IPS-18a (cell line): ENCODE data around the gene SHISA5.
"Not testable (repeated sequence)": the region's sequence is repeated elsewhere in the genome, so short reads cannot be mapped to it uniquely, and the experiment has no call there.

Experiments used
- H3K27ac ChIP-seq: one replicate; pipeline ENCODE4 v1.5.1; 2013; ENCODE audit warnings: low read length
- H3K27me3 ChIP-seq: one replicate; pipeline ENCODE4 v1.6.1; 2013; ENCODE audit warnings: mild to moderate bottlenecking, low read length; ENCODE audit not compliant: control insufficient read depth, insufficient read depth
- H3K36me3 ChIP-seq: one replicate; pipeline ENCODE4 v1.6.1; 2013; ENCODE audit warnings: low read depth, low read length; ENCODE audit not compliant: control insufficient read depth
- H3K4me1 ChIP-seq: one replicate; pipeline ENCODE4 v1.6.1; 2013; ENCODE audit warnings: low read depth, low read length; ENCODE audit not compliant: control insufficient read depth
- H3K4me3 ChIP-seq: one replicate; pipeline ENCODE4 v1.5.1; 2013; ENCODE audit warnings: low read length
- H3K9ac ChIP-seq: one replicate; pipeline ENCODE4 v1.6.1; 2013; ENCODE audit warnings: mild to moderate bottlenecking, low read length, moderate library complexity
- H3K9me3 ChIP-seq: one replicate; pipeline ENCODE4 v1.6.1; 2013; ENCODE audit warnings: low read depth, low read length; ENCODE audit not compliant: control insufficient read depth

Gene SHISA5, protein sequence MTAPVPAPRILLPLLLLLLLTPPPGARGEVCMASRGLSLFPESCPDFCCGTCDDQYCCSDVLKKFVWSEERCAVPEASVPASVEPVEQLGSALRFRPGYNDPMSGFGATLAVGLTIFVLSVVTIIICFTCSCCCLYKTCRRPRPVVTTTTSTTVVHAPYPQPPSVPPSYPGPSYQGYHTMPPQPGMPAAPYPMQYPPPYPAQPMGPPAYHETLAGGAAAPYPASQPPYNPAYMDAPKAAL

DNA sequence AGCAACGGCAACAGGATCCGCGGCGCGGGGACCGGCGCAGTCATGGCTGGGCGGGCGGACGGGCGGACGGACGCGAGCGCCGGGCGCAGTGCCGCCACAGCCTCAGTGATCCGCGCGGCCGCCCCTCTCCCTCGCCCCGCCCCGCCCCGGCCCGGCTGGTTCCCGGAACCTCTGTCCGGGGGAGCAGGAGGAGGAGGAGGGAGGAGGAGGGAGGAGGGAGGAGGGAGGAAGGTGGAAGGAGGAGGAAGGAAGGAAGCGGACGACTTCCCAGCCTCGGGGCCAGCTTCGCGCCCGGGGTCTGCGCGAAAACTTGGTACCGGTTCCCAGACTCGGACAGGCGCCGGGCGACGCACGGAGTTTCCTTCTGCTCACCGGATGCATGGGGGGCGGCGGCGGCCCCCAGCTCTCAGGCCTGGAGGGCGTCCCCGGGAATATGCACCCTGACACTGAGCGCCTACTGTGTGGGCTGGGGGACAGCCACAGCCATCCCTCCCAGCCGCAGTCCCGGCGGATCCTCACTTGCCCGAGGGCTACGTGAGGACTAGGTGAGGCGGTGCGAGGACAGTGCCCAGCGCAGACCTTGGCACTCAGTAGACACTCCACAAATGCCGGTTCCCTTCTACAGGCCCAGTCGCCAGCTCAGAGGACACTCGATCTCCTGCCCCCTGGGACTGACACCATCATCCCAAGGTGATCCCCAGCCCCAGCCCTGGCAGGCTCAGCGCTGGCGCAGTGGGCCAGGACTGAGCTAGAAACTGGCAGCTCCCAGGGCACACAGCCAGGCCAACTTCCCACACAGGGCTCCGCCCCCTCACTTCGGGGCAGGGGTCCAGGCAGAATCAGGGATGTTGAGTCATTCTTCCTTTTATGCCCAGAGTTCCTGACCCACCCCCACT, at the start of gene SHISA5:
SHISA5 (minus strand) TSS at position 124 of the 896 bp plus-strand sequence; CDS start at position 44, 80 bp downstream.
- Histone ChIP-seq H3K27me3 (peaks cover 8% of the 10 kb centered on the region), H3K9ac (peak within 1 kb of the TSS; percentile 55), H3K9me3 (no peaks in the 10 kb centered on the region), H3K27ac (no peak within 1 kb of the TSS), H3K36me3 (peaks cover 5% of the 10 kb centered on the region), H3K4me1 (peaks cover 20% of the 10 kb centered on the region), H3K4me3 (peak within 1 kb of the TSS; percentile 68)

DNA sequence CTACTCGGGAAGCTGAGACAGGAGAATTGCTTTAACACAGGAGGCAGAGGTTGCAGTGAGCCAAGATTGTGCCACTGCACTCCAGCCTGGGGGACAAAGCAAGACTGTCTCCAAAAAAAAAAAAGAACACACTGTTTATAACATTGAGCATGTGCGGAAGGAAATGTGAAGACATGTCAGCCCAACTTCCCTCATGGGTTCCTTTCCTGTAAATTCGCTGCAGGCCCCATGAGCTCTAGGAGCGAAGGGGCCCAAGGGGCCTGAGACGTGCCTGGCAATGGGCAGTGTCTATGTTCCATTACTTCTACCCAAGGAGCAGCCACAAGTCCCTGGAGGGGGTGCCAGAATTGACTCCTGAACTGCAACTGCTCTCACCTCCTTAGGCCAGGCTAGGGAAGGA, 49.4 kb upstream of the SHISA5 start:
- Histone ChIP-seq H3K9ac (no peak overlapping the region), H3K27ac (no peak overlapping the region), H3K27me3 (no peaks in the 10 kb centered on the region)

DNA sequence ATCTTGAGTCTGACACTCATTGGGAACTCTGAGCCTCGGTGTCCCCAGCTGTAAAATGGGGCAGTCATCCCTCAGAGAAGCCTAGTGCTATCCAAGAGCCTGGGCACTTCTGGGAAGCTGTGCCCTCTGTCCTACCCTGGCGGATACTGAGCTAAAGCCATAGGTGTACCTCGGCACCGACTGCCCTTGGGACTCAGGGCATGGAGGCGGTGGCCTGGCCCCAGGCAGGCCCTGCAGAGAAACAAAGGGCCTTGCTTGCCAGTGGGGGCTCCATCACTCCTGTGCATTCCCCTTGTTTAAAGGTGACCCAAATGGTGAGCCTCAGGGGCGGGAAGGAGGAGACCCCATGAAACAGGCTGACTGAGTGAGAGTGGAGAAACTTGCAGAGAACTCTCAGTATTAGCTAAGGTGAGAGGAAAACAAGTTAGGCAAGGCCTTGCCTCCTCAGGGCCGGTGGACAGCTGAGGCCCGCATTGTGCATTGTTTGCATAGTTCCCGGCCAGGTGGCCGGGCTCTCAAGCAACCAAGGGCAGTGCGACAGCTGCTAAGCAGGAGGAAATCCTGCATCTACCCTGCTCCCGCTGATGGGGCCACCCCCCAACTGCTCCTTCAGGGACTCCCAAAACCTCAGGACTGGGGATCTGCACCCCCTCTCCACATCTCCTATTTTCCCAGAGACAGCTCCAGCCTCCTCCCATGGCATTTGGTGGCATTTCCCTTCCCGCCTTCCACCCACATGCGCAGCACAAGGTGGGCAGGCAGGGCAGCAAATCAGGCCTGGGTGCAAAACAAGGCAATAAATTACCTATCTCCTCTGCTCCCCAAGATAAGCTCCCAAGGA, 48.4 kb upstream of the SHISA5 start:
- no peaks in the 10 kb centered on the region for H3K9me3 ChIP-seq
- H3K9ac ChIP-seq: no peak overlapping the region
- H3K4me3 ChIP-seq: no peak overlapping the region
- H3K27ac ChIP-seq: no peak overlapping the region
- peaks cover 5% of the 10 kb centered on the region for H3K36me3 ChIP-seq
- no peaks in the 10 kb centered on the region for H3K4me1 ChIP-seq
- no peaks in the 10 kb centered on the region for H3K27me3 ChIP-seq

More for the DNA sequence above, 49.4 kb upstream of the SHISA5 start:
- H3K36me3 ChIP-seq: peaks cover 4% of the 10 kb centered on the region
- peaks cover under 1% of the 10 kb centered on the region for H3K4me1 ChIP-seq
- H3K4me3 ChIP-seq: no peak overlapping the region
- no peaks in the 10 kb centered on the region for H3K9me3 ChIP-seq

- H3K27ac ChIP-seq, H3K27me3 ChIP-seq, H3K9me3 ChIP-seq: not testable (repeated sequence)
Observed at GRCh38 chr3:48551651-48552050, 47.7 kb upstream of the SHISA5 start.

DNA sequence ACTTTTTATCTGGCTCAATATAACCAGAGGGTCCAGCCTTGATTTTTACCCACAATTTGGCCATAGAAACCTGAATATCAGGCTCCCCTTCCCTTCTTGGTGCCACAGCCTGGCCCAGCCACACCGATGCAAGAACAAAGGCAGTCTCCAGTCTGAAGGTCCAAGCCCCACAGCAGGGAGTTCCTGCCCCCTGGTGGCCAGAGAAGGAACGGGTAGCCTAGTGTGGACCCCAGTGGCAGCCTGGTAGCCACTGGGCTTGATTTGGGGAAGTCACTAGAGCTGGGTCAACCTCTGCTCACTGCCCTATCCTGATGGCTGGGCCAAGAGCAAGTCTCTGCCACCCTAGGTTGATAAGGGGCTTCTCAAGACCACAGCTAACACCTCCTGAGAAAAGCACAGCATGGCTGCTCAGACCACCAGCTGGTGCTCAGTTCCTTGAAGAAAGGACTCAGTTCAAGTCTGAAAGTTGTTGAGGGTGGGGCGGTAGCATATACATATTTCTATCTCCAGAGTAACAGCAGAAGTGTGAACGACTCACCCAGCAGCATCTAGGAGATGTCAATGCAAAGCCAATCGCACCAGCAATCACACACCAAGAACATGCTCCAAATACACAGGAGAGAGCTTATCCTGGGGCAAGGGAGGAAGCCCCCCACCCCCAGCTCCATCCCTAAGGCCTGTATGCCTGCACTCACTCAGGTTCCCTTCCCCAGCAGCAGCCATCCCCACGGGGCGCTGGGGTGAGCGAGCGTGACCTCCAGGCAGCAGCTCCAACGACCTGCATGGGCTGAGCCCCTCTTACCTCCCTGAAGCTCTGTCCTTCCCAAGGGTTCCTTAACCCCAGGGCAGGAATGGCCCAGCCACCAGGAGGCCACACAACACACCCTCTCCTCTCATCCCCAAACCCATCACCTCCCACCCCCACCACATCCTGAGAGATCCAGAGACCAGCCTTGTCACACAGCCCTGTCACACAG, 45.0 kb upstream of the SHISA5 start:
- Histone ChIP-seq H3K36me3 (peaks cover 20% of the 10 kb centered on the region), H3K4me3 (no peak overlapping the region), H3K4me1 (no peaks in the 10 kb centered on the region), H3K27me3 (no peaks in the 10 kb centered on the region), H3K9ac (no peak overlapping the region), H3K9me3 (no peaks in the 10 kb centered on the region), H3K27ac (no peak overlapping the region)

More at GRCh38 chr3:48551651-48552050, 47.7 kb upstream of the SHISA5 start:
- H3K9ac ChIP-seq, H3K4me3 ChIP-seq, H3K4me1 ChIP-seq: not testable (repeated sequence)
- peaks cover 12% of the 10 kb centered on the region for H3K36me3 ChIP-seq

DNA sequence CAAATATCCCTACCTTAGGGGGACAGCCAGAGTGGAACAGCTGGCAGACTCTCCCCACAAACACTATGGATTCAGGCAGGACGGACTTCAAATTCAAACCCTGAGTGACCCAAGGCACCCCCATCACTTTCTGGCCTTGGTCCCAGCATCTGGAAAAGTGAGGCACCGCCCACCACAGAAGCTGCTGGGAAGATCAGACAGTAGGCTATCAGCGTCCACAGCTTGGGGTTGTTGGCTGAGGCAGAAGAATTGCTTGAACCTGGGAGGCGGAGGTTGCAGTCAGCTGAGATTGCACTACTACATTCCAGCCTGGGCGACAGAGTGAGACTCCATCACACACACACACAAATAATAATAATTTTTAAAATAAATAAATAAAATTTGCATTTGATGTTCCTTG, 44.2 kb upstream of the SHISA5 start:
- Histone ChIP-seq H3K4me1 (no peaks in the 10 kb centered on the region), H3K27ac (no peak overlapping the region)

GRCh38 chr3:48546203-48546829, 42.3 kb upstream of the SHISA5 start:
- Histone ChIP-seq H3K27me3 (no peaks in the 10 kb centered on the region), H3K9ac (no peak overlapping the region), H3K27ac (no peak overlapping the region), H3K36me3 (peaks cover 21% of the 10 kb centered on the region), H3K4me3 (no peak overlapping the region), H3K4me1 (no peaks in the 10 kb centered on the region), H3K9me3 (no peaks in the 10 kb centered on the region)

More for the DNA sequence above, 44.2 kb upstream of the SHISA5 start:
- no peak overlapping the region for H3K9ac ChIP-seq
- no peaks in the 10 kb centered on the region for H3K9me3 ChIP-seq
- H3K4me3 ChIP-seq: no peak overlapping the region
- no peaks in the 10 kb centered on the region for H3K27me3 ChIP-seq
- peaks cover 16% of the 10 kb centered on the region for H3K36me3 ChIP-seq

- Histone ChIP-seq H3K4me1 (no peaks in the 10 kb centered on the region), H3K27me3 (no peaks in the 10 kb centered on the region), H3K36me3 (peaks cover 21% of the 10 kb centered on the region), H3K4me3 (no peak overlapping the region), H3K27ac (no peak overlapping the region), H3K9ac (no peak overlapping the region), H3K9me3 (no peaks in the 10 kb centered on the region)
Observed at GRCh38 chr3:48544141-48544540, 40.2 kb upstream of the SHISA5 start.

DNA sequence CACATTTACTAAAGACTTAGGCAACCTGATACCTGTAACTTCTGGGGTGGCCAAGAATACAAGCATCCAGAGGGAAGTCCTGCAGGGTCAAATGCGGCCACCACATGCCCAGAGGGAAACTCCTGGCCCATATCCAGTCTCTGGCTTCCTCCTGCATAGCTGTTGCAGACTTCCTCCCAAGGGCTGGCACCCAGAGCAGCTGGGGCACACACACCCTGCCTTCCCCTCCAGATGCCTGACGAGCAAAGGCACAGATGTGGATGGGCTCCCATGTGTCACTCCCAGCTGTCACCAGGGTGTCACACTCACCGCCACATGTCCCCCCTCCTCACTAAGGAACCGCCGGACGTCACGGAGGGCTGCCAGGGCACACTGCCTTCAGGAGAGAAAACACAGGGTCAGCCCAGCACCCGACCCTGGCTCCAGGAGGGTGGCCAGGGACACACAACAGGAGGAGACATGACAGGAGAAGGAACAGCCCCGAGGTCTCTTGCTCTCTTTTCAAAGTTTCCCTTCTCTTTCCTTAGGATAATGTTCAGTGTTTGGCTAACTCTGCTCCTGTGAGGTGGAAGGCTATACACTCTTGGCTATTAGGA, 39.4 kb upstream of the SHISA5 start:
- Histone ChIP-seq H3K36me3 (peaks cover 21% of the 10 kb centered on the region), H3K4me3 (no peak overlapping the region), H3K9me3 (no peaks in the 10 kb centered on the region), H3K9ac (no peak overlapping the region), H3K4me1 (no peaks in the 10 kb centered on the region), H3K27ac (no peak overlapping the region), H3K27me3 (no peaks in the 10 kb centered on the region)

- H3K9ac ChIP-seq: no peak overlapping the region
- H3K4me1 ChIP-seq: no peaks in the 10 kb centered on the region
- H3K4me3 ChIP-seq: no peak overlapping the region
- H3K9me3 ChIP-seq: no peaks in the 10 kb centered on the region
- no peak overlapping the region for H3K27ac ChIP-seq
- H3K27me3 ChIP-seq: no peaks in the 10 kb centered on the region
- H3K36me3 ChIP-seq: peaks cover 13% of the 10 kb centered on the region
Observed at GRCh38 chr3:48538451-48538850, 34.5 kb upstream of the SHISA5 start.
